SKM-1 treated with dmso at 0.1 percent for 144 hours (cell line): Measurements from ENCODE around the gene HTRA1.

Experiments
- DNase-seq: peaks from one replicate; lab custom pipeline; 2025; ENCODE audit not compliant: unreplicated experiment; lab: John Stamatoyannopoulos, UW

Gene HTRA1

DNA sequence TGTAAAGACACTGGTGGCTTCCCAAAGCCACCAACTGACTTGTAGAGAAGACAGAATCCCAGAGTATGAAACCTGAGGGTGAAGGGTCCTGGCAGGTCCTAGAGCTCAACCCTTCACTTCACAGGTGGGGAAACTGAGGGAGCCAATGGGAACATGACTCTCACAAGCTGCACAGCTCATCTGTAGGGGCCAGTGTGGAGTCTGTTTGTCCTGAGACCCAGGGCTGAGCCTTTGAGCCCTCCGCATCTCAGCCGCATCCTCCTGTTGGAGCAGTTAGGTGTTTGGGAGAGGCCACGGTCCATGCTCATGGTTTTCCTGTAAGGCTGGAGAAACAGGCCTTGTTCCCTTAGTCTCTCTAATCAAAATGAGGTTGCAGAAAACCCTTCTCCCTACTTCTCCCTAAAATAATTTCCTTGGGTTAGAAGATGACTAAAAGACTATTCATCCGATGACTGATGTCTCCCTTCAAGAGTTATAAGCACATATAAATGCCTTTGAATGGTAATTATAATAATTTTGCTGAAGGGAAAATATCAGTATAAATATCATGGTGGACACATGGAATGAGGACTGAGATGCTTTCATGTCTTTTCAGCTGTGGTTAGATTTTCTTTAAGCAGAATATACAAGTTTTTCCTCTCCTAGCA lies 10.3 kb downstream of the HTRA1 start:
- no peak for DNase-seq

DNA sequence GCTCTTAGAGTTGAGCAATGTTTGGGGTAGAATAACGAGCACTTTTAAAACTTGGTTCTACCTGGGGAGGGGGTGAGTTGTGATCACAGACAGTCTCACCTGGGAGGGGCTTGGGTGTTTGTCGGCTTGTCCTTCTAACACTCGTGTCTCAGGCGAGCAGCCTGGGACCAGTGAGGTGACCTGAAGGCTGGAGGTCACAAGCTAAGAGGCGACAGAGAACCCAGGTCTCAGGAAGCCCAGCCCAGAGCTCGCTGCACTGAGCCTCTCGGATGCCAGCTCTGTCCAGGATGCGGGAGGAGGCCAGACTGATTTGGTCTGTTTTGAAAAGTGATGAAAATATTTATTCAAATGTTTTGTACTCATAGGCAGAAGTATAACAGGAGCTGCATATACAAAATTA lies 11.8 kb downstream of the HTRA1 start:
- DNase-seq = no peak

DNA sequence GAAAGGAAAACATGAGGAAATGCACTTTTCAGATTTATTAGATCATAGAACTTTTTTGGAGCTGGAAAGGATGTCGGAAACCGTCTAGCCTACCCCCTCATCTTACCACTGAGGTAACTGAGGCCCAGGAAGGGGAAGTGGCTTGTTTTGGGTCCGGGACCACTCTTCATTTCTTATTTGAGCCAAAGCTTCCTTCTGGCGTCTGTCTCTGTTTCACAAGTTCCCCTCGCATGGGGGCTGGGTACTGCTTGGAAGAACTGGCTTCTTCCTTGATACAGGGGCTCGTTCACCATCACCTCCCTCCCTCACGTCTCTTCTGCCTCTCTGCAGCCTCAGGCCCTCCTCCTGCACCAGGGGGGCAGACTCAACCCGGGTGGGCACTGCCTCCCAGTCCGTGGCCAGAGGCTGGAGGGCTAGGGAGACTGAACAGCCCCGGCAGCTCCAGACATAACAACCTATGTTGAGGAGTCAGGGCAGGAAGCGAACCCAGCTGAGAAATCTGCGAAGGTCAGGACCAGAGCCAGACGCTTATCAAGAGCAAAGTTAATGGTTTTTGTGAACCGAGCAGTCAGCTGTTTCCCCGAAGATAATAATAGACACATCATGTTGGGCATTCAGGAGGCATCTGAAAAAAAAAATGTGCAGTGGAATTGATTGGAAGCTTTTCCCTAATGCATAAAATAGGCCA lies 12.9 kb downstream of the HTRA1 start:
- no peak for DNase-seq

DNA sequence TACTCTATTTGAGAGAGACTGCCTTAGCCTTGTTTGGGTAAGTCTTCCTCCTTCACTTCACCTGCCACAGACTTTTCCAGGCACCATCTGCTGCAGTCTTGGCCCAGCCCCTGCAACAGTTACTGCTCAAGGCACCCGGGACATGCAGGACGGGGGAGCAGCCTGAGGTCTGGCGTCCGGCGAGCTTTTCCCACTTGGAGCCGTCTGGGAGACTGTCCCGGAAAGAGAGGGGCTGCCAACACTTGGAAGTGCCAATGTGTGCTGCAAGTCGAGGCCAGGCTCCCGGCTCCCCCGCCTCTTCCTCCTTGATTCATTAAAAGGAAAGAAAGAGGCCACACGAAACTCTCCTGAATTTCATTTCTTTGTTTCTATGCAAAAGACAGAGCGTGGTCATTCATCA lies 13.7 kb downstream of the HTRA1 start:
- DNase-seq = no peak

DNA sequence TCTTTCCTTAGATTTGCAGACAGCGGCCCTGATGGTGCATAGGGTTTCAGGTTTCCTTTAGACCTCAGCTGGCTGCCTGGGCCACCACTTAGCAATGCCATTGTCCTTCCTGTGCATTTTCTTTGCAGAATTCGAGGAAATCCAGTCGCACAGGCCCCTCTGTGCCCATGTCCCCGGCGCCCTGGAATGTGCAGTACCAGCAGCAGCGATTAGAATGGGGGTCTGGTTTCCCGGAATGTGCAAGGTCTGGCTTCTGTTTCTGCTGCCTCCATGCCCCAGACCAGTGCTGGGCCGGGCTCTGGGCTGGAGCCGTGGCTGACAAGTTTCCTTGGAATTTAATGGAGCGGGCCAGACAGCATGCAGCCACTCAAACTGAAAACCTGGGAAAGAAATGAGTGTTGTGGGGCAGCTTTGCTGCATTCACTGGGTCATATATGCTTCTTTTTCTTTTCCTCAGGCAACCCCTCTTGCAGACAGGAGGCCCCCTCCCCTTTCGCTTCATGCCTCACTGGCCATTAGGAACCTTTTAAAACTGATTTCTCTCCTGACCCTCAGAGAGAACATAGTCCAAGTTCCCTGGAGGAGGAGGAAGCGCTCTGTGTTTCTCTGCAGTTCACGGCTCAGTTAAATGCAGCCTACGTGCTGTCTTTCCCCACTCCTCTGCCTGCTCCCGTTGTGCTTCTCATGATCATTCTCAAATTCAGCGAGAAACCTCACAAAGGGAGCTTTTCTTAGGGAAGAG lies 14.4 kb downstream of the HTRA1 start:
- DNase-seq = no peak

DNA sequence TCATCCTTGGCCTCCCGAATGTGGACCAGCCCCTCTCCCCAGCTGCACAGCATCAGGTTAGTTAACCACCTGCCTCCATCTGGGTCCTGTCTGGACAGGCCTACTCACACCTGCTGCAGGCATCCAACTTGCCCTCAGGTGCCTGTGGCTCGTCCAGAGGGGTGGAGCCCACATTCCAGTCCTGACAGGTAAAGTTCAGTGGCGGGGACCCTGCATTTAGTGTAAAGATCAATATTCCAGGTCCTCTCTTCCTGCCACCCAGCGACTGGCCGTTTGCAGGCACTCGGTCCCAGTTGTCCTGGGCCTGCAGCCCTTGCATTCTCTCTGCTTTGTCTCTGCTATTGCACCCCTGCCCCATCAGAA lies 15.0 kb downstream of the HTRA1 start:
- no peak for DNase-seq

DNA sequence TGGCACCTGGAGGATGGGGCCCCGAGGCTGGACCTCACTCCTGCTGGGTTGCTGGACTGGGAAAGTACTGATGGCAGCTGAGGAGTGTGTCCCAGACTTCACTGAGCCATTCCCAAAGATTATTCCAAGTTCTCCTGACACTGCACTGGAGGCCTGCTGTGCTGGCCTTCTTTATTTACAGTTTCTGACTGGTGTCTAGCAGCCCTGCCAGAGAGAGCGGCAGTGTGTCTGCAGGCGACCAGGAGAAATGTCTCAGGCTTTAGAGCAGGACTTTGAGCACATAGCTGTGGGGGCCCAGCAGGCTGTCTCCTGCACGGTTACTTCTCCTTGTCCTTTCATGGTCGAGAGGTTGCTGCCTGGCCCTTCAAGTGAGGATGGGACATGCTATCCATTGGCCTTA lies 16.1 kb downstream of the HTRA1 start:
- DNase-seq = no peak

DNA sequence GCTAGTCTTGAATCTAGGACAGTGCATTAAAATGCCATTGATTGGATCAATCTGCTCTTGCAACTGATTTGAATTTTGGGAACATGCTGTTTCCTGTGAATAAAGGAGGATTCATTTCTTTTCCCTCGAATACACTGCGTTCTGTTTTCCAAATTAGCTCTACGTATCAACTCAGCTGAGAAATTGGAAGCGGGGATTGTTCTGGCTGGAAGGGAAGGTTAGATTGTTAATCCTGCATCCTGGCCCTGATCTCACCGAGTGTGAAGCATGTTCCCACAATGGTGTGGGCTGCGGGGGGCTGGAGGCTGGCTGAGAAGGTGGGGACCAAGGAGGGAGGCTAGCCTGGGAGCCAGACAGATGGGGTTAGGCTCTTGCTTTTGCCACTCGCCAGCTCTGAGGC lies 17.6 kb downstream of the HTRA1 start:
- DNase-seq = no peak

DNA sequence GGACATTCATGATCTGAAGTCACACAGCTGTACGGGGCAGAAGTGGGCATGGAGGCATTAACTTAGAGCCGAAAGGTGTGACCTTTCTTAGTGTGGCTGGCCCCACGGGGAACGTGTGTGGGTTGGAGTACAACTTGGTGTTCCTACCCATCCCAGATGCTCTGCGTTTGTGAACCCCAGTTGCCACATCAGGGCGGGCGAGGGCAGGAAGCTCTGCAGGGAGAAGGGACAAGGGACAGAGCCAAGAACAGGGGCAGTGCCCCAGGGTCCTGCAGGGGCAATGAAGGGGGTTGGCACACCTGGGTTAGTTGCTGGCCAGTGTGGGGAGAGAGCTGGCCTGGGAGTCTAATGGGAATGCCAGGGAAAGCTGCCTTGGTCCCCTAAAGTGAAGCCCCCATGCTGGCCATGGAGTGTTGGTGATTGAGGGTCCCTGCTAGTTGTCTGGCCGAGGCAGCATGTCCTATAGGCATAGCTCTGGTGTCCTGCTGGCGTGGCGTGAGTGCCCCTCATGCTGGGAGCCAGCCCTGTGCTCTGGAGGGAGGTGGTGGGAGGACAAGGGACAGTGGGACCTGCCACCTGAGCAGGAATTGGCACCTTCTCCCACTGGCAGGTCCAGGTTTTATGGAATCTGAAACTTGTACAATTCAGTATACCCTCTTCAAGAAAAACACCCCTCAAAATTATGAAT lies 18.9 kb downstream of the HTRA1 start:
- no peak for DNase-seq

DNA sequence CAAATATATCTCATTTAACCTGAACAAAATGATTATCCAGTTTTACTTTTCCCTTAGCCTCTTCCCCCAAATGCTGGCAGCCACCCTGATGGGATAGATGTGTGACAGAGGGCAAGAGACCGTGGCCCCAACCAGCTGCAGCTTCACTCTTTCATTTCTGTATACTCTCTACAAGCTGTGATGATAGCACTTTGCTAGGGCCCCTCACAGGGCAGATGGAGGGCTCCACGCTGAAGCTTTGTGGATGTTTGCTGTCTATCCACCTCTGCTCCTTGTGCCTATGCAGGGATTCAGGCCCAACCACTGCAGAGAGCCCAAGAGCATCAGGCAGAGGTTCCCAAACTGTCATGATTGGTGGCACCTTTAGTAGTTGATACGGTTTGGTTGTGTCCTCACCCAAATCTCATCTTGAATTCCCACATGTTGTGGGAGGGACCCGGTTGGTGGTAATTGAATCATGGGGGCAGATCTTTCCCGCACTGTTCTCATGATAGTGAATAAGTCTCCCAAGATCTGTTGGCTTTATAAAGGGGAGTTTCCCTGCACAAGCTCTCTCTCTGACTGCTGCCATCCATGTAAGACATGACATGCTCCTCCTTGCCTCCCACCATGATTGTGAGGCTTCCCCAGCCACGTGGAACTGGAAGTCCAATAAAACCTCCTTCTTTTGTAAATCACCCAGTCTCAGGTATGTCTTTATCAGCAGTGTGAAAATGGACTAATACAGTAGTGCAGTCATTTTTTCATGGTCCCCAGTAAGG lies 20.1 kb downstream of the HTRA1 start:
- no peak for DNase-seq

DNA sequence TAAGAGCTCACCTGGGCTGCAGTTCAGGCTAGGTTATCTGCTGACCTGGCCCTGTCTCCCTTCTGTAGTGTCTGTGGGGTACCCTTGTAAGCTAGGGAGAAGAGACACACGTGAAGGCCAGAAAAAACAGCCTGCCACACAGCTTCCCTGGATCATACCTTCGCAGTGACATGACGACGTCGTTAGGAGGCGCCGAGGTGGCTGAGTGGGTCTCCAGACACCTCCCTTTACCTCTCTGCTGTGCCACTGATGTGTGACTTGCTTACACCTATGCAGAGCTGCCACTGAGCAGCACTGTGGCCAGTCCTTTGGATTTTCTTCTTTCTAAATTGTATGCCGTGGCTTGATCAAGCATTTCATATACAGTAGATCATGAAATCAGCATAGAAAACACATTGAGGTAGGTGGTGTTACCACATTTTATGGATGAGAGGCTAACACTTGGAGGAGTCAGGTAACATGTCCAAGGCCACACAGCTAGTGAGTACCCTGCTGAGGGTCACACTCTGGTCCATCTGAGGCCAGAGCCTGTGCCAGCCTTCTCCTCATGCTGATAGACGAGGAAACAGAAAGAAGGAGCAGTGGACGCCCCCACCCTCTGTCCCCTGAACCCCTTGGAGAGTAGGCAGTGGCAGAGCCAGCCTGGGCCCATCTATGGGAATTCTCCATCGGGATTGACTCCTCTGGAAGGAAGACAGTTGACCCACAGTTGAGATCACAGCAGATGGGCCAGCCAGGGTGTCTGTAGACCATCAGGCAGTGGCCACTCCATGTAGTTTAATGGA lies 23.1 kb downstream of the HTRA1 start:
- no peak for DNase-seq

DNA sequence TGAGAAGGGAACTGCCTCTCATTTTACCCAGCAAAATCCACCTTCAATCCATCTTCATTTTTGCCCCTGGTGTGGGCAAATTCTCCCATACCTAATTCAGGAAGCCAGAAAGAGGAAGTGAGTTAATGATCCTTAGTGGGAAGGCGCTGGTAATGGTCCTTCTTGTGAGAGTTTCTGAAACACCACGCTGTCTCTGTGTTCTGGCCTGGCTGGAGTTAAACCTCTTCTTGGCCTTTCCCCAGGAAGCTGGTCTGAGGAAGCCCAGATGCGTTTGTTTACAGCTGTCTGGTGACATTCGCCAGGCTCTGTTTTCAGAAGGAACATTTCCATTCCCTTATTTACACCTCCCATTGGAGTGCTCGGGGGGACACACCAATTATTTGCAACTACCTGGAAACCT lies 24.3 kb downstream of the HTRA1 start:
- DNase-seq = no peak

DNA sequence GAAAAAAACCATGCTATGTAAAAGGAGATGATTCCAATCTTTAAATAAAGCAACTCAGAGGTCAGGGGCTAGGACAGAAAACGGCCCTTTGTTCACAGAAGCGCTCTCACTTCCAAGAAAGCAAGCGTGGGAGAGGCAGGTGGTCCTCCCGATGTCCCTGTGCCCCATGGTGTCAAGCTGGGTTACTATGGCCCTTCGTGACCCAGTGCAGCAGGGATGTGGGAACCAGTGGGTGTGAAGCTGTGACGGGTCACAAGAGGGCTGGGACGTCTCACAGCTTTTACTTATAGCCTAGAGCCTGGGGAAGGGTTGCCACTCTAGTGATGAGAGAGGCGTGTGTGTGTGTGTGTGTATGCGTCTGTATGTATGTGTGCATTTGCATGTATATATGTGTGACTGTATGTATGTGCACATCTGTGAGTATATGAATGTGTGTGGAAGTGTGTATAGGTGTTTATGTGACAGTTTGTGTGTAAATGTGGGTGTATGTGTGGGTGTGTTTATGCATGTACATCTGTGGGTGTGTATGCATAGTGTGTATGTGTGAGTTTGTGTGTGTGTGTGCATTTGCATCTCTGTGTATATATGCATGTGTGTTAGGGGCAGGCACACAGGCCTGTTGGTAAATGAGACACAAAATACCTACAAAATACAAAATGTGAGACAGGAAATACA lies 25.2 kb downstream of the HTRA1 start:
- no peak for DNase-seq

DNA sequence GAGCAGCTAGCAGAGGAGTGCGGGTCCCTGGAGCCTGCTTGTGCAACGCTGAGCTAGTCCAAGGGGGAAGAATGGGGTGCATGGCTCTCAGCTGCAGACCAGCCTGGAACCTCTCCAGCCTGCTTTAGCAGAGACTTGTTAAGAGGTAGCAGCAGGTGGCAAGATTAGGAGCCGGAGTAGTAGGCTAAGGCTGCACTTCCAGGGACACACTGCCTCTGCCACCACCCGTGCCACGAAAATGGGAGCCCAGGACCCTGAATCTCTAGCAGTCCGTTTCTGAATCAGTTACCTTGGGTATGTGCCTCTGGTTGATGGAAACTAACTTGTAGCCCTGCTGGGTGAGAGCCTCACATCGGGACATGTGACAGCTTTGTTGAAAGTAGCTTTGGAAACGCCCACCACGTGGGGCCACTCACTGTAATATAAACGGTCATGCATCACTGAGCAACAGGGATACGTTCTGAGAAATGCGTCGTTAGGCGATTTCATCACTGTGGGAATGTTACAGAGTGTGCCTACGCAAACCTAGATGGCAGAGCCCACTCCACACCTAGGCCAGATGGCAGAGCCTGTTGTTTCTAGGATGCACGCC lies 25.9 kb downstream of the HTRA1 start:
- no peak for DNase-seq

DNA sequence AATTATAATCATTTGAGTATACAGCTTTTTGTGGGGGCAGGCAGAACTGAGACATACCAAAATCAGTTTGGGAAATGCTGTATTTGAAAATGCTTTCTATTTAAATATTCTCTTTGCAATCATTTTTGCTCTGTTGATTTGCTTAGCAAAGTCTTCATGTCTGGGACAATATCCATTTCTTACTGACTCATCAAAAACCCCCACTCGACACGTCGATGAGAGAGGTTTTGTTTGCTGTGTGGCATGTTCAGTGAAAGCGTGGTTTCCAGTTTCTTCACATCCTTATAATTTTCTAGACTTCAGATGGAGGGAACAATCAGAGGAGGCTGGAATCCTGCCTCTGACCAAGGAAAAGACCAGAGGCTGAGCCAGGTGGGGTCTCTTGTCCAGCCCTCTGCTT lies 28.9 kb downstream of the HTRA1 start:
- DNase-seq = no peak

DNA sequence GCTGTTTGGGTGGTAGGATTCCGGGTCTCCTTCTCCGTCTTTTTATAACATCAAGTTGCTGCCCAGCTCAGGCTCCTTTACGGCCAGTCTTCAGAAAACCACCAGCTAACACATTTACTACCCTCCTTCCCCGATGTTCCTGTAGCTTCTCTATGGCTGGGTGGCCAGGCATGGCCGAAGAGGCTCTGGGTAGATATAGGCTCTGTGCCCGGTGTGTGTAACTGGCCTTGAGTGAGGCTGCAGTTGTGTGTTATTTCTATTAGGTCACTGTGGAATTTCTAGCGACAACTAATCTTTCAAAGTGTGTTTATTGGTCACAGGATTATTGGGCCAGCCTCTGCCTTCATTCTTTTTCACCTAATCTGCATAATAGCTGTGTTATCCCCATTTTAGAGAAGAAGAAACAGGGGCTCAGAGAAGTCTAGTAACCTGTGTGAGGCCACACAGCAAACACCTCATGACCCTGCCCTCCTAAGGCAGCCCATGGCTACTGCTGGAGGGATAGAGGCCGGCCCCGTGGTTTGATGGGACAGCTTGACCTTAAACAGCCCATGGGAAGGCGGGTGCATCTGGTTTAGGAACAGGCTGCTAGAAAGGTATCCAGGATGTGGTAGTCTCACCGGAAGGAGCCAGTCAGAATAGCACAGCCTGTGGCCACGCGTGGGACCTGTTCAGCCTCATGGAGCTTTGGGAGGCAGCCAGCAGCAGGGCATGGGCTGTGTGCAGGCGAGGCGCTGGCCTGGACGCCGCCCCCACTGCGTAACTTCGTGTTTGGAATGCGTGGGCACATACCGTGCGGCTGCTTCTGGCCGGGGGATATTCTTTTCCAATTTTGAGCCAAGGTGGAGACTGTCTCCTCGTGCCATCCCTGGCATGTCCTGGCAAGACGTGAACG lies 29.7 kb downstream of the HTRA1 start:
- no peak for DNase-seq

DNA sequence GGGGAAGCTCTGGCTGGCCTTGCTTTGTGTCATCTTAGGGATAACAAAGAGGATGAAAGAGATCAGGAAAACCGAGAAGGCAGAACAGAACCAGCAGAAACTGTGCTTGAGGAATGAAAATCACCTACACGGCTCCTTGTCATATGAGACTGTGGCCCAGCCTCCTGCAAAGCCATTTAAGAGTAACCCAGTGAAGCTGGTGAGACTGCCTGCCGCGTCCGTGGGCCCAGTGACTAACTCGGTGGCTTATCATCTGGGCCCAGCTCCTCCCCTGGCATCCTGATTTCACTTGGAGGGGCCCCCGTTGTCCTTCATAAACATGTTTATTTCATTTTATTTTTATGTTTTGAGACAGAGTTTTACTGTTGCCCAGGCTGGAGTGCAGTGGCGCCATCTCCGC lies 30.7 kb downstream of the HTRA1 start:
- no peak for DNase-seq

DNA sequence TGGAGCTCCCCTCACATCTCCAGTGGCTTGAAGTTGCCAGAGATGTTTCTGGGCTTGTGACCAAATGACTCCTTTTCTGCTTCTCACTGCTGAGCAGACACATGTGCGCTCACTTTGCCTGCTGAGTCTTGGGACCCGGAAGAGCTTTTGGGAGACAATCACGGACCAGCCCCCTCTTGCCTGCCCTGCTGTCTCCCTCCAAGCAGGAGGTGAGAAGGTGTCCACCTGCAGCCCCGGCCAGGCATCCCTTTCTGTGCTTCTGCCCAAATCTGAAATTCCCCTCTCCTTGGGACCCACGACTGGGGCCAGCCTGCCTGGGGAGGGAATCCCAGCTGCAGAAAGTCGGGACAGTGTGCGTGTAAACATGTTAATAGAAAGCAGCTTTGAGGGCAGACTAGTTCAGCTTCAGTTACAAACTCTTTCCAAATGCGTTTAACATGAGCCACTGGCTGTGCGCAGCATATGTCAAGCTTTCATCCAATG lies 31.7 kb downstream of the HTRA1 start:
- no peak for DNase-seq
